Astrocyte of the spinal cord (primary cell): ENCODE measurements around the gene CTTN.
A peak's percentile ranks its signal among the peaks of the same experiment; 100 is the strongest.

Experiments used
- DNase-seq: peaks from one replicate; pipeline ENCODE4 v3.0.0; 2011; ENCODE audit warnings: low read depth, low spot score
- H3K4me3 ChIP-seq: 2 replicates; pipeline ENCODE4 v1.5.1; 2011; ENCODE audit warnings: low read depth, mild to moderate bottlenecking, low read length, moderate library complexity
- CTCF ChIP-seq: IDR thresholded peaks from 2 replicates; pipeline ENCODE4 v1.5.1; 2012; ENCODE audit warnings: low read depth, mild to moderate bottlenecking, low read length, inconsistent platforms
- in situ Hi-C: cut with HindIII; loops from 2 replicates; pipeline ENCODE4 v1.10.0; 2017; ENCODE audit warnings: low sequenced_read_pairs

CTTN gene

GRCh38 chr11:70468256-70469195, 70.2 kb downstream of the CTTN start:
- TF ChIP-seq CTCF: no peak
- no peak overlapping the region for H3K4me3 ChIP-seq
- no peak for DNase-seq
- in situ Hi-C loops: no loop called here

GRCh38 chr11:70470127-70470526, 71.8 kb downstream of the CTTN start:
- no peak overlapping the region for H3K4me3 ChIP-seq
- no peak for TF ChIP-seq CTCF
- in situ Hi-C loops: no loop called here
- DNase-seq: peak; percentile 26

- no peak for DNase-seq
These were observed 72.9 kb downstream of the CTTN start for GRCh38 chr11:70471254-70471653.

GRCh38 chr11:70472240-70472639, 73.9 kb downstream of the CTTN start:
- no peak for DNase-seq
- no peak overlapping the region for H3K4me3 ChIP-seq
- in situ Hi-C loops: no loop called here
- TF ChIP-seq CTCF: no peak

More at GRCh38 chr11:70471254-70471653, 72.9 kb downstream of the CTTN start:
- in situ Hi-C loops: no loop called here
- peak; percentile 37 for TF ChIP-seq CTCF
- no peak overlapping the region for H3K4me3 ChIP-seq

GRCh38 chr11:70473186-70473872, 75.0 kb downstream of the CTTN start:
- no peak for DNase-seq
- in situ Hi-C loops: no loop called here
- no peak overlapping the region for H3K4me3 ChIP-seq
- TF ChIP-seq CTCF: no peak

- TF ChIP-seq CTCF: no peak
- in situ Hi-C loops: no loop called here
- DNase-seq: no peak
- H3K4me3 ChIP-seq: no peak overlapping the region
These were observed 75.8 kb downstream of the CTTN start for GRCh38 chr11:70473873-70474690.
